Stimulated activated CD8-positive, alpha-beta memory T cell treated with anti-CD3 and anti-CD28 coated beads, Interleukin-12 subunit alpha, Interleukin-12 subunit beta, amount 100 ng/mL, for 1 hour (primary cell): ENCODE data around the gene ARPC5L.
"Not testable (repeated sequence)": the region's sequence is repeated elsewhere in the genome, so short reads cannot be mapped to it uniquely, and the experiment has no call there.

ENCODE experiments used
- DNase-seq: peaks from one replicate; pipeline ENCODE4 v3.0.0-alpha.2; 2020; ENCODE audit warnings: low read depth

The ARPC5L gene

GRCh38 chr9:124894035-124894740 is 32.3 kb downstream of the ARPC5L start:
- no peak for DNase-seq

DNA sequence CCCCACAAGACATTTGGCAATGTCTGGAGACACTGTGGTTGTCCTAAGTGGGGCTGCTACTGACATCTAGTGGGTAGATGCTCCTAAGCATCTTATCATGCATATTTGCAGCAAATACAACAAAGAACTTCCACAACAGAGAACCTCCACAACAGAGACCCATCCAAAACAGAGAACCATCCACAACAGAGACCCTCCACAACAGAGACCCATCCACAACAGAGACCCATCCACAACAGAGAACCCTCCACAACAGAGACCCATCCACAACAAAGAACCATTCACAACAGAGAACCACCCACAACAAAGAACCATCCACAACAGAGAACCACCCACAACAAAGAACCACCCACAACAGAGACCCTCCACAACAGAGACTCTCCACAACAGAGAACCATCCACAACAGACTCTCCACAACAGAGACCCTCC is 32.8 kb downstream of the ARPC5L start:
- DNase-seq = no peak

- no peak for DNase-seq
Observed at GRCh38 chr9:124897570-124898460, 35.9 kb downstream of the ARPC5L start.

DNA sequence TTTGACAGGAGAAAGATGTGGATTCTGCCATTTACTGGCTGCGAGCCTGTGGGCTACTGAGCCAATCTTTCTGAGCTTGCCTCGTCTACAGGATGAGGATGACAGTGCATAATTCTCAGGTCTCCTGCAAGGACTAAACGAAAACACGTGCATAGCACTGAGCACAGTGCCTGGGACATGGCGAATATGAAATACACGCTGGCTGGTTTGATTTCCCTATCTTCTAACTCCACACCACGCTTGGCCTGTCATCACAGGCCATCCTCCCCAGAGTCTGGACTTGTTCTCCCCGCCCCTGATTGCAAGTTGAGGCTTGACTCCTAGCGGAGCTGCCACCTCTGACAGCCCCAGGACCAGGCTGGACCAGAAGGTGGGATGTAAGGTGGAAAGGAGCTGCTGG is 37.9 kb downstream of the ARPC5L start:
- DNase-seq = no peak

- DNase-seq = no peak
Observed at GRCh38 chr9:124906966-124907365, 45.0 kb downstream of the ARPC5L start.

DNA sequence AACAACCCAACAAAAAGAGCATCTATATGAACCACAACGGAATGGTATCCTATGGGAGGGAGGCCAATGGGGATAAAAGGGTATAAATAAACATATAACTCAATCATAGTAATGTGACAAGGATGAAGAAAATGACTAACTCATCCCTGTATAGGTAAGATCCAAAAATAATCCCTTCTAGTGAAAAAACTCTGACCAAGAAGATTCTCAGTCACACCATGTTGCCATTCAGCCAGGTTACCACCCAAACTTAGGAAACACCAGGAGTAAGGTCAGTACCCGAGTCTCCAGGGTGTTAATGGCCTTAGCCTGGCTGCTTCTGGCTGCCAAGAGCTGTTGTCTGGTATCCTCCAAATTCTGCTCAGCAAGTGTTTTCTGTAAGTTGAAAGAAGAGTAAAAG is 46.2 kb downstream of the ARPC5L start:
- no peak for DNase-seq

- no peak for DNase-seq
Observed at GRCh38 chr9:124911766-124912165, 49.8 kb downstream of the ARPC5L start.

DNA sequence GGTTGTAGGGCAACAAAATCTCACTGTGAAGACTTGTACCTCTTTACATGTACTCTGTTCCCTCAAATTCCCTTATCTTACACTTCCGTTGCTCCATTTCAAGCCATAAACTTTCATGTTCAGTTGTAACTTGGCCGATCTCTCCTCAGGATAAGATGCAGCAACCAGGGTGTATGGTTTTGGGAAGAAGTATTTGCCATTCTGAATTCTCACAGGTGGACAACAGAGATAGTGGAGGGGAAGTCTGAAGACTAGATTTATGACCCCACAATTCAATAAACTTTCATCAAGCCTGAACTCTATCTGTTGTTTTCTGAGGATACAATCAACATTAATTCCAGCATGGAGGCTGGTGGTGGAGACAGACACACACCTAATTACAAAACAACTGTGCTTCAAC is 51.4 kb downstream of the ARPC5L start:
- DNase-seq = no peak

DNA sequence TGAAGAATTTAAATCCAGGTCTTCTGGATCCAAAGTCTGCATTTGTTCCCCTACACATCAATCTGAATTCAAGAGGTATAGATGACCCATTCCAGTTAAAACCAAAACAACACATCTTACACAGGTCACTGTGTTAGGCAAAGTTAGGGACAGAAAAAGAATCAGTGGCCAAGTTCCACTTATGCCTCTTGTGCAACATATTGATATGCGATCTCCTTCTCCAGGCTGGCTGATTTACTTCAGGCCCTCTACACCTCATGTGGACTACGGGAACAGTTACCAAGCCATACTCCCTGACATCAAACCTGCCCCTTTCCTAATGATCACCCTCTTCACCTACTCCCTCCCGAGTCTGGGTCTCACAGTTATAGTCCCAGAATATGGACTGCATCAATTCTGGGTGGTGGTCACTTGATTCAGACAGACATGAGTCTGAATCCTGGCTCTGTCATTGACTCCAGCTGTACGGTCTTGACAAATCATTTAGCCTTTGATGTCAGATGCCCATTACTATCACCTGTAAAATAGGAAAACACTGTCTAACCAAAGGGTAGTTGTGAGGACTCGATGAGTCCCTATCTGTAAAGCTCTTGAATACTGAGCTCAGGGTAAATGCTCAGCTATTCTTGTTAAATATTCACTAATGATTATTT is 52.9 kb downstream of the ARPC5L start:
- no peak for DNase-seq

- not testable (repeated sequence) for DNase-seq
Observed at GRCh38 chr9:124920394-124920793, 58.5 kb downstream of the ARPC5L start.
